Heart right ventricle (tissue), 16 donors: ENCODE data around the gene ALAS2. TPM values are rescaled to one million over a fixed set of nuclear protein-coding genes. Genes with fewer than 3 reads are reported as not detected.

ENCODE experiments used
- ATAC-seq, 8 donors: fragments of 200-7000 bp; cut with Tn5 transposase; one replicate each; pipeline ENCODE4 v1.9.1; 2020; ENCODE audit warnings: mild to moderate bottlenecking in 8 of 8, moderate library complexity in 8 of 8, moderate number of reproducible peaks in 1 of 8
- DNase-seq, 2 donors: peaks; one replicate each; pipeline ENCODE4 v3.0.0-alpha.2; 2020
- H3K27ac ChIP-seq, 10 donors: fragments of 200-600 bp; sonication (generic) in 2 of 10; one replicate each; pipeline versions ENCODE4 v1.5.0 to v1.8.0; 2020 to 2022; ENCODE audit warnings: mild to moderate bottlenecking in 3 of 10
- H3K27me3 ChIP-seq, 7 donors: fragments of 200-600 bp; one replicate each; pipeline ENCODE4 v1.8.0; 2021 to 2022; ENCODE audit warnings: mild to moderate bottlenecking in 2 of 7
- H3K36me3 ChIP-seq, 9 donors: fragments of 200-600 bp; sonication (generic) in 1 of 9; one replicate each; pipeline versions ENCODE4 v1.5.0 to v1.8.0; 2020 to 2022; ENCODE audit warnings: mild to moderate bottlenecking in 2 of 9
- H3K4me1 ChIP-seq, 9 donors: fragments of 200-600 bp; sonication (generic) in 1 of 9; one replicate each; pipeline versions ENCODE4 v1.5.0 to v1.8.0; 2020 to 2022; ENCODE audit warnings: mild to moderate bottlenecking in 4 of 9
- H3K4me3 ChIP-seq, 10 donors: fragments of 200-600 bp; sonication (generic) in 2 of 10; one replicate each; pipeline versions ENCODE4 v1.5.0 to v1.8.0; 2020 to 2022; ENCODE audit warnings: mild to moderate bottlenecking in 7 of 10, moderate library complexity in 2 of 10
- H3K9me3 ChIP-seq, 11 donors: fragments of 200-600 bp in 10 of 11; sonication (generic) in 2 of 11; one replicate each; pipeline versions ENCODE4 v1.5.0 to v1.8.0; 2013 to 2022; ENCODE audit warnings: mild to moderate bottlenecking in 2 of 11, control low read depth in 1 of 11, moderate library complexity in 1 of 11
- CTCF ChIP-seq, 9 donors: fragments of 200-600 bp; sonication (generic) in 2 of 9; IDR thresholded peaks; one replicate each; pipeline versions ENCODE4 v1.5.0 to v1.8.0; 2021 to 2022; ENCODE audit warnings: antibody characterized with exemption in 9 of 9, mild to moderate bottlenecking in 5 of 9, moderate library complexity in 1 of 9
- WGBS, 2 donors: extraction: QIAGEN DNeasy Blood & Tissue Kit; methylation state at CpG; one replicate each; pipeline ENCODE4 v1.1.7; 2013; ENCODE audit warnings: inconsistent platforms in 1 of 2; 5-methylcytosine and 5-hydroxymethylcytosine counted together
- intact Hi-C, 10 donors: fragments of 100-400 bp; cut with DNase I; formaldehyde crosslinking; loops; one replicate each; pipeline versions ENCODE4 v1.11.1 to v1.14.2; 2022
- polyA plus RNA-seq, 2 donors: library from polyadenylated mRNA; stranded (reverse); fragments of 200-250 nt; gene quantifications; one replicate each; pipeline ENCODE4 v1.2.3, GENCODE V29; 2013
- total RNA-seq, 10 donors: library from RNA; stranded (reverse); fragmentation: NEBNext Ultra II Directional in 3 of 10; extraction: Animal tissue kit (Norgen Biotek cat#: 25700) in 3 of 10; gene quantifications; one replicate each; pipeline versions ENCODE4 v1.2.1 to v1.2.4, GENCODE V29; 2021 to 2023
- donor health status: Arrhythmogenic right ventricular cardiomyopathy.
- donor health status: ischemic (EF 13 %, LVEDD 7.1; RV severe dilation, severe dysfunction).
- donor health status: healthy with polysubstance abuse.
- donor health status: DM: no; HTN: yes; CAD: no.
- donor health status: DM: no; HTN: no; CAD: no.
- donor health status: ischemic (EF 25% LVEDD 6.9; RV normal size, moderate dysfunction).
- donor health status: ischemic (EF 25% LVEDD 5.7; RV mildly dilated, moderate dysfunction).
- donor health status: healthy.
- donor health status: DM: yes; HTN: yes; CAD: no.
- donor health status: Ischemic cardiomyopathy.
- donor health status: ischemic (EF 35%, LVEDD 5.7; RV mildly dilated, moderate dysfunction).
- donor health status: nonischemic (EF 11% LVEDD 7.7; RV severe dilation, severe dysfunction).
- donor health status: DM: yes; HTN: yes; CAD: no.
- donor health status: PGD.
- donor health status: ischemic (EF 29% LVEDD 5.4; RV normal size, mild dysfunction).
- donor health status: nonischemic (EF 23%, LVEDD 6.1; RV moderate dilation, normal function).

ALAS2 gene
- total and polyA plus RNA-seq, 12 donors, result 0.04 to 3.8 (median 1.4) TPM; not detected in 1

GRCh38 chrX:55039471-55039870, 8.7 kb upstream of the ALAS2 start:
- no peak for TF ChIP-seq CTCF (IDR thresholded peaks at IDR 0.05)
- Histone ChIP-seq H3K36me3 (no peaks in the 10 kb centered on the region), H3K4me3 (no peak overlapping the region), H3K27me3 (peaks cover 0 to 4% (median 0%) of the 10 kb centered on the region in 7 donors), H3K4me1 (no peaks in the 10 kb centered on the region), H3K9me3 (peaks cover 0 to 3% (median 0%) of the 10 kb centered on the region in 11 donors), H3K27ac (no peak overlapping the region)
- ATAC-seq, result no peak
- intact Hi-C loops, result no loop called here
- 70 to 74% methylated on average over 3 of the region's 3 CpGs for WGBS, 2 donors
- no peak for DNase-seq

- DNase-seq (no peak), ATAC-seq (no peak)
- H3K9me3 ChIP-seq, result no peaks in the 10 kb centered on the region
- peaks cover 0 to 21% (median 0%) of the 10 kb centered on the region in 7 donors for H3K27me3 ChIP-seq
- H3K4me1 ChIP-seq, result no peaks in the 10 kb centered on the region
- intact Hi-C loops, result no loop called here
- no peaks in the 10 kb centered on the region for H3K36me3 ChIP-seq
- WGBS, 2 donors, result 48 to 54% methylated on average over 2 of the region's 2 CpGs
- H3K4me3 ChIP-seq, result no peak overlapping the region
- H3K27ac ChIP-seq, result no peak overlapping the region
- TF ChIP-seq CTCF (IDR thresholded peaks at IDR 0.05), result no peak
Measured at GRCh38 chrX:55033429-55033828, 2.7 kb upstream of the ALAS2 start.

- no peak for TF ChIP-seq CTCF (IDR thresholded peaks at IDR 0.05)
- 76 to 77% methylated on average over 2 of the region's 2 CpGs for WGBS, 2 donors
- DNase-seq, result no peak
- intact Hi-C loops, result no loop called here
- H3K4me1 ChIP-seq, result no peaks in the 10 kb centered on the region
- no peaks in the 10 kb centered on the region for H3K36me3 ChIP-seq
- no peak for ATAC-seq
- no peak overlapping the region for H3K4me3 ChIP-seq
- no peaks in the 10 kb centered on the region for H3K9me3 ChIP-seq
- H3K27me3 ChIP-seq, result peaks cover 0 to 37% (median 0%) of the 10 kb centered on the region in 7 donors
- no peak overlapping the region for H3K27ac ChIP-seq
Measured at GRCh38 chrX:55029291-55029690, 1.5 kb downstream of the ALAS2 start.

GRCh38 chrX:55028611-55029010, 2.2 kb downstream of the ALAS2 start:
- intact Hi-C loops, result no loop called here
- Histone ChIP-seq H3K4me1 (no peaks in the 10 kb centered on the region), H3K9me3 (no peaks in the 10 kb centered on the region), H3K4me3 (no peak overlapping the region), H3K27ac (no peak overlapping the region), H3K27me3 (peaks cover 0 to 37% (median 0%) of the 10 kb centered on the region in 7 donors), H3K36me3 (no peaks in the 10 kb centered on the region)
- ATAC-seq (no peak), DNase-seq (no peak)
- TF ChIP-seq CTCF (IDR thresholded peaks at IDR 0.05), result no peak
